HG03135 (cell line): ENCODE results near the gene OR6B2.

Experiments
- ATAC-seq: cut with Tn5 transposase; IDR thresholded peaks from one replicate; pipeline ENCODE4 v1.9.1; 2021; ENCODE audit warnings: mild to moderate bottlenecking, moderate library complexity; ENCODE audit not compliant: unreplicated experiment

The OR6B2 gene

DNA sequence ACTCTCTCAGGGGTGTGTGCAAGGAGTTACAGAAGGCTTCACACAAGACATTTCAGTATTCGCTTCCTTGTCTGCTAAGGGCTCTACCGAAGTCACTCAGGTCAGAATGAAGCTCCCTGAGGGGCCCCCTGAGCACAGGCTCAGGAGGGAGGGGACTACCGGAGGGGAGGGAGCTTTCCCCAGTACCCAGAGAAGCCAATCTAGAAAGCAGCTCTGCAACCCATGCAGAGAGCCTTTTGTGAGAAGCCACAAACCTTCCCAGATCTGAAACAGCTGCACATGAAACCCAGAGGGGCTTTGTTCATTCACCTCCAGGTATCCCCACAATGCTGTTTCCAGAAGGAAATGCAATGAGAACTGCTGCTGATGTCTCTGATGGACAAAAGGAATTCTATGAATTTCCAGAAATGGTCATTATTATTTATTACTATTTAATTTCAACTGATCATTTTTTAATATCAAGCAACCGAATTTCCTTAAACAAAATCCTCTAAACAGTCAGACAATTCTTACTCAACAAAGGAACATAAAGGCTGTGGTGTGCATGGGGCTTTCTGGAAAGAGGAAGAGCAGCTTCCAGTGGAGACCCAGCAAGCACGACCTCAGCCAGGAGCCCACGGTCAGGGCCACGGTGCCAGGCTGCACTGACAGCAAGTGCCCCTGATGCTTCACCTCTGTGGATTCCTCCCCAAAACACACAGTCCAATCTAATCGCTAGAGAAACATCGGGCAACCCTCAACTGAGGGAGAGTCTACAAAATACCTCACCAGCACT lies 47.0 kb downstream of the OR6B2 start:
- no peak for ATAC-seq
